ENCODE results near the gene ENDOG.
A peak's percentile ranks its signal among the peaks of the same experiment; 100 is the strongest.

The ENDOG gene

GRCh38 chr9:128819716-128820664 is 1.7 kb downstream of the ENDOG start:
- Histone ChIP-seq H3K36me3 (ENCODE audit: control insufficient read depth in 1 of 2, insufficient read depth in 2 of 2, low read length in 2 of 2) (peaks cover 19 to 41% of the 10 kb centered on the region in 2 donors), H3K9ac (ENCODE audit: low read depth in 1 of 2, low read length in 2 of 2) (peak overlapping the region in 1 of 2 donors; percentile 7), H3K4me1 (ENCODE audit: control insufficient read depth in 1 of 2, insufficient read depth in 2 of 2, low read length in 2 of 2) (peaks cover 11 to 17% of the 10 kb centered on the region in 2 donors), H3K27ac (ENCODE audit: low read depth, low read length) (no peak overlapping the region), H3K9me3 (ENCODE audit: control insufficient read depth in 1 of 2, low read length in 2 of 2) (no peaks in the 10 kb centered on the region), H3K4me3 (ENCODE audit: low read depth in 1 of 2, low read length in 2 of 2) (peak overlapping the region; percentile 20 to 79), H3K27me3 (ENCODE audit: control insufficient read depth in 1 of 2, insufficient read depth in 2 of 2, low read length in 2 of 2) (no peaks in the 10 kb centered on the region)

- Histone ChIP-seq H3K36me3 (ENCODE audit: control insufficient read depth in 1 of 2, insufficient read depth in 2 of 2, low read length in 2 of 2) (peaks cover 24 to 47% of the 10 kb centered on the region in 2 donors), H3K9me3 (ENCODE audit: control insufficient read depth in 1 of 2, low read length in 2 of 2) (no peaks in the 10 kb centered on the region), H3K27ac (ENCODE audit: low read depth, low read length) (no peak overlapping the region), H3K4me3 (ENCODE audit: low read depth in 1 of 2, low read length in 2 of 2) (no peak overlapping the region), H3K27me3 (ENCODE audit: control insufficient read depth in 1 of 2, insufficient read depth in 2 of 2, low read length in 2 of 2) (no peaks in the 10 kb centered on the region), H3K4me1 (ENCODE audit: control insufficient read depth in 1 of 2, insufficient read depth in 2 of 2, low read length in 2 of 2) (peaks cover 11 to 17% of the 10 kb centered on the region in 2 donors), H3K9ac (ENCODE audit: low read depth in 1 of 2, low read length in 2 of 2) (no peak overlapping the region)
These were observed 2.6 kb downstream of the ENDOG start for GRCh38 chr9:128820665-128821583.

GRCh38 chr9:128821584-128822406 is 3.5 kb downstream of the ENDOG start:
- Histone ChIP-seq H3K4me3 (ENCODE audit: low read depth in 1 of 2, low read length in 2 of 2) (no peak overlapping the region), H3K9ac (ENCODE audit: low read depth in 1 of 2, low read length in 2 of 2) (no peak overlapping the region), H3K27me3 (ENCODE audit: control insufficient read depth in 1 of 2, insufficient read depth in 2 of 2, low read length in 2 of 2) (no peaks in the 10 kb centered on the region), H3K9me3 (ENCODE audit: control insufficient read depth in 1 of 2, low read length in 2 of 2) (no peaks in the 10 kb centered on the region), H3K4me1 (ENCODE audit: control insufficient read depth in 1 of 2, insufficient read depth in 2 of 2, low read length in 2 of 2) (peaks cover 11 to 17% of the 10 kb centered on the region in 2 donors), H3K27ac (ENCODE audit: low read depth, low read length) (no peak overlapping the region), H3K36me3 (ENCODE audit: control insufficient read depth in 1 of 2, insufficient read depth in 2 of 2, low read length in 2 of 2) (peaks cover 28 to 56% of the 10 kb centered on the region in 2 donors)

- no peaks in the 10 kb centered on the region for H3K27me3 ChIP-seq (ENCODE audit: control insufficient read depth in 1 of 2, insufficient read depth in 2 of 2, low read length in 2 of 2)
- H3K9me3 ChIP-seq (ENCODE audit: control insufficient read depth in 1 of 2, low read length in 2 of 2): no peaks in the 10 kb centered on the region
- H3K4me3 ChIP-seq (ENCODE audit: low read depth in 1 of 2, low read length in 2 of 2): no peak overlapping the region
- no peak overlapping the region for H3K9ac ChIP-seq (ENCODE audit: low read depth in 1 of 2, low read length in 2 of 2)
- peaks cover 28 to 62% of the 10 kb centered on the region in 2 donors for H3K36me3 ChIP-seq (ENCODE audit: control insufficient read depth in 1 of 2, insufficient read depth in 2 of 2, low read length in 2 of 2)
- H3K27ac ChIP-seq (ENCODE audit: low read depth, low read length): no peak overlapping the region
- H3K4me1 ChIP-seq (ENCODE audit: control insufficient read depth in 1 of 2, insufficient read depth in 2 of 2, low read length in 2 of 2): peaks cover 11 to 17% of the 10 kb centered on the region in 2 donors
These were observed 4.2 kb downstream of the ENDOG start for GRCh38 chr9:128822407-128823042.

GRCh38 chr9:128823362-128823902 is 5.1 kb downstream of the ENDOG start:
- H3K4me3 ChIP-seq (ENCODE audit: low read depth in 1 of 2, low read length in 2 of 2): no peak overlapping the region
- H3K4me1 ChIP-seq (ENCODE audit: control insufficient read depth in 1 of 2, insufficient read depth in 2 of 2, low read length in 2 of 2): peaks cover 11 to 20% of the 10 kb centered on the region in 2 donors
- H3K9me3 ChIP-seq (ENCODE audit: control insufficient read depth in 1 of 2, low read length in 2 of 2): no peaks in the 10 kb centered on the region
- H3K27ac ChIP-seq (ENCODE audit: low read depth, low read length): no peak overlapping the region
- no peaks in the 10 kb centered on the region for H3K27me3 ChIP-seq (ENCODE audit: control insufficient read depth in 1 of 2, insufficient read depth in 2 of 2, low read length in 2 of 2)
- H3K9ac ChIP-seq (ENCODE audit: low read depth in 1 of 2, low read length in 2 of 2): no peak overlapping the region
- H3K36me3 ChIP-seq (ENCODE audit: control insufficient read depth in 1 of 2, insufficient read depth in 2 of 2, low read length in 2 of 2): peaks cover 28 to 62% of the 10 kb centered on the region in 2 donors

- peaks cover 28 to 62% of the 10 kb centered on the region in 2 donors for H3K36me3 ChIP-seq (ENCODE audit: control insufficient read depth in 1 of 2, insufficient read depth in 2 of 2, low read length in 2 of 2)
These were observed 5.7 kb downstream of the ENDOG start for GRCh38 chr9:128823903-128824406.

GRCh38 chr9:128824911-128825310 is 6.6 kb downstream of the ENDOG start:
- Histone ChIP-seq H3K9me3 (ENCODE audit: control insufficient read depth in 1 of 2, low read length in 2 of 2) (no peaks in the 10 kb centered on the region), H3K4me3 (ENCODE audit: low read depth in 1 of 2, low read length in 2 of 2) (no peak overlapping the region), H3K27ac (ENCODE audit: low read depth, low read length) (no peak overlapping the region), H3K27me3 (ENCODE audit: control insufficient read depth in 1 of 2, insufficient read depth in 2 of 2, low read length in 2 of 2) (no peaks in the 10 kb centered on the region), H3K4me1 (ENCODE audit: control insufficient read depth in 1 of 2, insufficient read depth in 2 of 2, low read length in 2 of 2) (peaks cover 12 to 20% of the 10 kb centered on the region in 2 donors), H3K36me3 (ENCODE audit: control insufficient read depth in 1 of 2, insufficient read depth in 2 of 2, low read length in 2 of 2) (peaks cover 28 to 62% of the 10 kb centered on the region in 2 donors), H3K9ac (ENCODE audit: low read depth in 1 of 2, low read length in 2 of 2) (no peak overlapping the region)

More at GRCh38 chr9:128823903-128824406, 5.7 kb downstream of the ENDOG start:
- Histone ChIP-seq H3K4me1 (ENCODE audit: control insufficient read depth in 1 of 2, insufficient read depth in 2 of 2, low read length in 2 of 2) (peaks cover 13 to 26% of the 10 kb centered on the region in 2 donors), H3K9me3 (ENCODE audit: control insufficient read depth in 1 of 2, low read length in 2 of 2) (no peaks in the 10 kb centered on the region), H3K27ac (ENCODE audit: low read depth, low read length) (no peak overlapping the region), H3K27me3 (ENCODE audit: control insufficient read depth in 1 of 2, insufficient read depth in 2 of 2, low read length in 2 of 2) (no peaks in the 10 kb centered on the region), H3K9ac (ENCODE audit: low read depth in 1 of 2, low read length in 2 of 2) (no peak overlapping the region), H3K4me3 (ENCODE audit: low read depth in 1 of 2, low read length in 2 of 2) (no peak overlapping the region)

- Histone ChIP-seq H3K36me3 (ENCODE audit: control insufficient read depth in 1 of 2, insufficient read depth in 2 of 2, low read length in 2 of 2) (peaks cover 28 to 60% of the 10 kb centered on the region in 2 donors), H3K9me3 (ENCODE audit: control insufficient read depth in 1 of 2, low read length in 2 of 2) (no peaks in the 10 kb centered on the region), H3K4me1 (ENCODE audit: control insufficient read depth in 1 of 2, insufficient read depth in 2 of 2, low read length in 2 of 2) (peaks cover 4 to 16% of the 10 kb centered on the region in 2 donors), H3K27ac (ENCODE audit: low read depth, low read length) (no peak overlapping the region), H3K4me3 (ENCODE audit: low read depth in 1 of 2, low read length in 2 of 2) (no peak overlapping the region), H3K9ac (ENCODE audit: low read depth in 1 of 2, low read length in 2 of 2) (no peak overlapping the region), H3K27me3 (ENCODE audit: control insufficient read depth in 1 of 2, insufficient read depth in 2 of 2, low read length in 2 of 2) (no peaks in the 10 kb centered on the region)
These were observed 7.8 kb downstream of the ENDOG start for GRCh38 chr9:128825923-128826700.
